ENCODE results near the gene TMEM192. TPM values are rescaled to one million over a fixed set of nuclear protein-coding genes. Genes with fewer than 3 reads are reported as not detected.
A peak's percentile ranks its signal among the peaks of the same experiment; 100 is the strongest.
"Not testable (repeated sequence)": the region's sequence is repeated elsewhere in the genome, so short reads cannot be mapped to it uniquely, and the experiment has no call there.

Gene TMEM192
- total RNA-seq, result 15.8 TPM
- long read RNA-seq, full-length matches to known transcripts, result 15 of 20 reads
- long read RNA-seq, partial matches to known transcripts, result 4 of 20 reads
- long read RNA-seq, other reads (novel, unspliced or antisense), result 1 of 20 reads

DNA sequence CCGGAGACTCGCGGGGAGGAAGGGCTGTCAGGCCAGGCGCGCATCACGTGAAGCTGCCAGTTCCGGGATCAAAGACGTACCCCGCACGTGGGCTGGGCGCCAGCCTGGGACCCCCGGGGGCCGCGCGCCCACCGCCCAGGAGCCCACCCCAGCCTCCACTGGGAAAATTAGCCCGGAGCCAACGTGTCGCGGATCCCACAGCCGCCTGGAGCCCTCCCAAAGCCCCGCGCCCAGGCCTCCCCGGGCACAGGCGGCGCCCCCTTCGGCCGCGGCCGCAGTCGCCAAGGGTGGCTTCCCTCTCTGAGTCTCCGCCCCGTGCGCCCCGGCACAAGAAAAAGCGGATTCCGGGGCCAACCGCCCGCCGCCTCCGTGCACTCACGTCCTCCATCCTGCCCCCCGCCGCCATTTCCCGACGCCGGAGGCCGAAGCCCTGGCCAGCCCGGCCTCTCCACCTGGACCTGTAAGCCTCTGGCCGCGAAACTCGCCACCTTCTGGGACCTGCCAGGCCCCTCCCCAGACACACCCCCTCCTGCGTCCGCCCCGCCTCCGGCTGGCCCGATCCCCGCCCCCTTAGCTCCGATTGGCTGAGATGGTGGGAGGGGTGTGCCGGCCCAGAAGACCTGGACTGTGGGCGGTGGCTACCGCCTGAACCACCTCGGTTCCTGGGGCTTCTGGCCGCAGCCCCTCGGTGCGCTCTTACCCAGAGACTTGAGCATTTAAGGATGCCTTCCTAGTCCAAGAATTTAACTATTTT, at the start of gene TMEM192:
TMEM192 (minus strand) TSS at position 493 of the 754 bp plus-strand sequence; CDS start at position 406, 87 bp downstream.
- intact Hi-C loops (cut with DNase I), result no loop called here
- DNase-seq (peak; percentile 95), ATAC-seq (ENCODE audit: poor library complexity) (peak; percentile 100)

GRCh38 chr4:165158762-165159161, 46.1 kb upstream of the TMEM192 start:
- intact Hi-C loops (cut with DNase I), result no loop called here
- DNase-seq, result no peak

DNA sequence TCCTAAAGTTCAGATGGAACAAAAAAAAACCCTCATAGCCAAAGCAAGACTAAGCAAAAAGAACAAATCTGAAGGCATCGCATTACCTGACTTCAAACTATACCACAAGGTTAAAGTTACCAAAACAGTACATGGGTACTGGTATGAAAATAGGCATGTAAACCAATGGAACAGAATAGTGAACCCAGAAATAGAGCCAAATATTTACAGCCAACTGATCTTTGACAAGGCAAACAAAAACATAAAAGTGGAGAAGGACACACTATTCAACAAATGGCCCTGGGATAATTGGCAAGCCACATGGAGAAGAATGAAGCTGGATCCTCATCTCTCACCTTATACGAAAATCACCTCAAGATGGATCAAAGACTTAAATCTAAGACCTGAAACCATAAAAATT, 44.2 kb upstream of the TMEM192 start:
- no peak for DNase-seq
- intact Hi-C loops (cut with DNase I), result no loop called here
- no peak for ATAC-seq (ENCODE audit: poor library complexity)

More at GRCh38 chr4:165158762-165159161, 46.1 kb upstream of the TMEM192 start:
- no peak for ATAC-seq (ENCODE audit: poor library complexity)

- ATAC-seq (ENCODE audit: poor library complexity), result no peak
- intact Hi-C loops (cut with DNase I), result no loop called here
- no peak for DNase-seq
Measured at GRCh38 chr4:165154482-165154881, 41.8 kb upstream of the TMEM192 start.

DNA sequence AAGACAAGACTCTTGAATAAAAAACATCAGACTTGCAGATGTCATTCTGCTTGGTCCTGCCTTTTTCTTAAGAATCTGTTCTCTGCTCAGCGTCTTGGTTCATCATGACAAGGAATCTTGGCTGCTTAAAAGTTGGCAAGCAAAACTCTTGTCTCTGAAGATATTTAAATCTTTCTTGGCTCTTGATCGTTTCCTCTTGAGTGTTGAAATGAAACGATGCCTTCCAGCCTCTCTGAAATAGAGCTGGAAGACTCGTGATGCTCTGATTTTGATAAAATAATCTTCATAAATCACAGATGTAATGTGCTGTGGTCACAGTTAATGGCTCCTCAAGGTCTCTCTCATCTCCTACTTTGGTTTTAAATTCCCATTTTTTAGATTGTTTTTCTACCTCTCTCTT, 39.9 kb upstream of the TMEM192 start:
- intact Hi-C loops (cut with DNase I), result no loop called here
- ATAC-seq (ENCODE audit: poor library complexity) (no peak), DNase-seq (no peak)

DNA sequence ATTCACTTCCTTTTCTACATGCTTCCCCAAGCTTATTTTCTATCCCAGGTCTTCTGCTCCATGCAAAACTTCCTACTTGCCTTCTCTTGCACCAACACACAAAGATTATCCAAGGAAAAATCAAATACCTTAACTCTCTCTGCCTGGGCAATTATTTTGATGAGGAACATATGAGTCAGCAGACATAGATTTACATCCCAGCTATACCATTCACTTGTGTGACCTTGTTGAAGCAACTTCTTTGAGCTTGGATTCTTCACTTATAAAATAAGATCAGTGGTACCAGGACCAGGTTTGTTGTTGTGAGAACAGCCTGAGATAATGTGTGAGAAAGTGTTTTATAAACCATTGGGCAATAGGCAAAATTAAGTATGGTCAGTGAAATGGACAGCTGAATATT, 39.1 kb upstream of the TMEM192 start:
- no peak for ATAC-seq (ENCODE audit: poor library complexity)
- DNase-seq, result no peak
- intact Hi-C loops (cut with DNase I), result no loop called here

- intact Hi-C loops (cut with DNase I), result no loop called here
- no peak for ATAC-seq (ENCODE audit: poor library complexity)
- DNase-seq, result no peak
Measured at GRCh38 chr4:165150545-165150944, 37.9 kb upstream of the TMEM192 start.

DNA sequence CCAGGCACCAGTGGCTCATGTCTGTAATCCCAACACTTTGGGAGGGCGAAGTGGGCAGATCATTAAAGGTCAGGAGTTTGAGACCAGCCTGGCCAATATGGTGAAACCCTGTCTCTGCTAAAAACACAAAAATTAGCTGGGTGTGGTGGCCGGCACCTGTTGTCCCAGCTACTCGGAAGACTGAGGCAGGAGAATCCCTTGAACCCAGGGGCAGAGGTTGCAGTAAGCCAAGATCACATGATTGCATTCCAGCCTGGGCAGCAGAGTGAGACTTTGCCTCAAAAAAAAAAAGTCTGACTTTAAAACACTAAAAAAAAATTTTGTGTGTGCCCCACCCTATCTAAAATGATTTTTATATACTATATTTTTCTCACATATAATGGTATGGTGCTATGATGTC, 26.2 kb upstream of the TMEM192 start:
- ATAC-seq (ENCODE audit: poor library complexity), result no peak
- intact Hi-C loops (cut with DNase I), result no loop called here
- DNase-seq, result no peak

DNA sequence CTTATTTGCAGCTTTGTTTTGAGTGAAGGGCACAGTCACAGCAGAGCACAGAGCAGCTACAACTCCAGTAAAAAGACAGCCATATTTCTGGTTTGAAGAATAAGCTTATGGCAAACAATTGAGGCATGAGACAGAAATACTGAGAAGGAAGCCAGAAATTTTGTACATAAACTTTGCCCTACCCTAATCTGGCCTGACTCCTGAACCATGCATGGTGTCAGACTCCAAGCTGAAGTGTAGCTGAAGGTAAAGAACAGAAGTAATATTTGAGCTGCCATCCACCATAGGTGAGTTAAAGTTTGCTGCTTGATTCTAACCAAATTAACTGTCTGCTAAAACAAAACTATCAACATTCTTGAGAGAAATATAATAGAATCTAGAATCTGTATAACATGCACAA, 24.5 kb upstream of the TMEM192 start:
- intact Hi-C loops (cut with DNase I), result no loop called here
- DNase-seq (no peak), ATAC-seq (ENCODE audit: poor library complexity) (no peak)

DNA sequence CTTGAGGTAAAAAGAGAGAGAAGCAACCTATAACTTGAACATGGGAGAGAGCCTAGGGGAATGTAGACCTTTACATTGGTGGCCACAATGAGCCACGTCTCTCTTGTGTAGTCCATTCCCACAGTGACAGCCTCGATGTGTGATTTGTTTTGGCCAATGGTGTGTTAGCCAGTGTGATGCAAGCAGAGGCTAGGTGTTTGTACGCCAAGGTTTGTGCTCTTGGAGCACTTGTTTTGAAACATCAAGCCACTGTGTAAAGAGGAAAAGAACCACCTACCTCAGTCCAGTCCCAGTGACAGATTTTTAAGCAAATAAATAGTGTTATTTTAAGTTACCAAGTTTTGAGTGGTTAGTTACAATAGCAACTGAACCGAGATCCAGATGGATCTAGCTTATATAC, 23.9 kb upstream of the TMEM192 start:
- ATAC-seq (ENCODE audit: poor library complexity), result no peak
- intact Hi-C loops (cut with DNase I), result no loop called here
- no peak for DNase-seq

DNA sequence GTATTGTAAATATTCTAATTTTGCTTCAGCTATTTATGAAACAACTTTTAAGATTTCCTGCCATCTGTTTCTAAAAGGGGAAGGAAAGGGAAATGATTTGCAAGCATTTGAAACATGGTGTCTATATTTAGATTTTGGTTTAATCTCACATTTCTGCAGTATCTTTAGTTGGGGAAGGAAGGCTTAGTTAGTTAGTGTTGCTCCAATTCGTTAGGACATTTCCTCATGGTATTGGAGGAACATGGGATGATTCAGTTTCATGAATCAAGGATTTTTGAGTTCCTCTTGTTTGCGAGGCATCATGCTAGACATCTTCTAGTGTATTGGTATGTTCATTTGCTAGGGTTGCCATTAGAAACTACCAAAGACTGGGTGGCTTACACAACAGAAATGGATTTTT, 20.5 kb upstream of the TMEM192 start:
- no peak for DNase-seq
- intact Hi-C loops (cut with DNase I), result loop anchor here (5.0 kb wide), 2 partner anchors 214 to 329 kb away; no protein-coding TSS in a partner anchor
- ATAC-seq (ENCODE audit: poor library complexity), result no peak

DNA sequence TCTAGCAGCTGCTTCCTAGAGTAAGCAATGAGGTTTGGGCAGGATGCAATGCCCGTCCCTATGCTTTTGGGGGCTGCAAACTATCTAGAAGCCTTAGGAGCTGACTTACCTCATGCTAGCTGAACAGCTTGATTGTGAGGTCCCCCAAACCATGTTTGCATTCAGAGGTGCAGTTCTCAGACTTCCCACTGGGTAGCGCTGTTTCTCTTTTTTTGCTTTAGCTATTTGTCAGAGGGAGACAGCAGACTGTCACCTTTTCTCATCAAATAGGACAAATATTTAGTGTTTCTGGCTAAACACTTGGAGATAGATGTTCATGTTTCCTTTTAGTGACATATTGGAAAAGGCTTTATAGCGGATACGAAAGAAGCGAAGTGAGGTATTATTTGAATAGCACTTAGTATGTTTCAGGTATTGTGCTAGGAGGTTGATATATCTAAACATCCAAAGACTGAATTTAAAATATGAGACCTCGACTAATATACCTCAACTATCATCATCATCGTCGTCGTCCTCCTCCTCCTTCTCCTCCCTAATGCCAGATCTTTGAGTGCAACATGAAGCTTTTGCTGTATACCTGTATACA, 18.7 kb upstream of the TMEM192 start:
- intact Hi-C loops (cut with DNase I), result loop anchor here (5.0 kb wide), 2 partner anchors 216 to 331 kb away; no protein-coding TSS in a partner anchor
- DNase-seq, result no peak
- ATAC-seq (ENCODE audit: poor library complexity), result peak; percentile 85

- ATAC-seq (ENCODE audit: poor library complexity), result no peak
- DNase-seq, result no peak
- intact Hi-C loops (cut with DNase I), result loop anchor here (5.0 kb wide), 2 partner anchors 217 to 332 kb away; no protein-coding TSS in a partner anchor
Measured at GRCh38 chr4:165129924-165130323, 17.3 kb upstream of the TMEM192 start.

DNA sequence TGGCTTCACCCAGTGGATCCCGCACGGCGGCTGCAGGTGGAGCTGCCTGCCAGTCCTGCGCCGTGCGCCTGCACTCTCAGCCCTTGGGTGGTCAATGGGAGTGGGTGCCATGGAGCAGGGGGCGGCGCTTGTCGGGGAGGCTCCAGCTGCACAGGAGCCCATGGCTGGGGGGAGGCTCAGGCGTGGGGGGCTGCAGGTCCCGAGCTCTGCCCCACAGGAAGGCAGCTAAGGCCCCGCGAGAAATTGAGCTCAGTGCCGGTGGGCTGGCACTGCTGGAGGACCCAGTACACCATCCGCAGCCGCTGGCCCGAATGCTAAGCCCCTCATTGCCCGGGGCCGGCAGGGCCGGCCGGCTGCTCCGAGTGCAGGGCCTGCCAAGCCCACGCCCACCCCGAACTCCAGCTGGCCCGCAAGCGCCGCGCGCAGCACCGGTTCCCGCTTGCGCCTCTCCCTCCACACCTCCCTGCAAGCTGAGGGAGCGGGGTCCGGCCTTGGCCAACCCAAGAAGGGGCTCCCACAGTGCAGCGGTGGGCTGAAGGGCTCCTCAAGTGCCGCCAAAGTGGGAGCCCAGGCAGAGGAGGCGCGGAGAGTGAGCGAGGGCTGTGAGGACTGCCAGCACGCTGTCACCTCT, 13.3 kb upstream of the TMEM192 start:
- ATAC-seq (ENCODE audit: poor library complexity); DNase-seq; intact Hi-C loops (cut with DNase I): not testable (repeated sequence)

DNA sequence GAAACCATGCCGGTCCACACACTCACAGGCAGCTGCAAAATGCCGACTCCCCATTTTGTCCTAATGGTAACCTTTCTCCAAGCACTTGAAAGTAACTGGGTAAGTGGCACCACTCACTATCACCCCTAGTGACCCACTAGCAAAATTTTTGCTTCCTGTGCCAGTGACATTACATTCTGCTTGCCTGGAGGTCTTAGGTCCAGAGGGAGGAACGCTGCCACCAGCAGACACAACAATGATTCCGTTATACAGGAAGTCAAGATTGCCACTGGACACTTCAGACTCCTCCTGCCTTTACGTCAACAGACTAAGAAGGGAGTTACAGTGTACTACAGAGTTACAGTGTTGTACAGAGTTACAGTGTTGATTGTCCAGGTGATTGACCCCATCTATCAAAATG, 11.8 kb upstream of the TMEM192 start:
- intact Hi-C loops (cut with DNase I), result no loop called here
- ATAC-seq (ENCODE audit: poor library complexity), result no peak

GRCh38 chr4:165118256-165118909, 5.7 kb upstream of the TMEM192 start:
- DNase-seq (no peak), ATAC-seq (ENCODE audit: poor library complexity) (no peak)
- intact Hi-C loops (cut with DNase I), result no loop called here

More for the DNA sequence above, 11.8 kb upstream of the TMEM192 start:
- no peak for DNase-seq

GRCh38 chr4:165115301-165115700, 2.6 kb upstream of the TMEM192 start:
- ATAC-seq (ENCODE audit: poor library complexity) (no peak), DNase-seq (no peak)
- intact Hi-C loops (cut with DNase I), result no loop called here

DNA sequence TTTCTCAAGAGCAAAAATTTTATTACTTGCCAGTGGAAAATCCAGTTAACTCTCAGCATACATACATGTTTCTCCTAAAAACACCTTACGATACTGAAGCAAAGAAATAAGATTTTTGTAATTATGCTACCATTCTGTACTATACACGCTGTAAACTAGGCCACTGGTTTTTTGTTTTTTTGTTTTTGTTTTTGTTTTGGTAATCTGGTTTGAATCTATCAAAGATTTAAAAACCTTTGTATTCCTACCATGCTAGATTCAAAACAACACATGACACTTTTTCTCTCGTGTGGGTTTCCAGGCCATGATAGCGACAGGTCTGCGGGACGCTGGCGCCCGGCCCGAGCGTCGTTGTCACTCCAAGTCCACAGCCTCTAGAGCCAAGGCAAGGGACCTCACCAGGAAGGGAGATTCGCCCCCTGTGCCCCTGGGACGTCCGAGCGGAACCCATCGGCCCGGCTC, 723 bp downstream of the TMEM192 start:
- intact Hi-C loops (cut with DNase I), result no loop called here
- ATAC-seq (ENCODE audit: poor library complexity), result no peak
- no peak for DNase-seq

DNA sequence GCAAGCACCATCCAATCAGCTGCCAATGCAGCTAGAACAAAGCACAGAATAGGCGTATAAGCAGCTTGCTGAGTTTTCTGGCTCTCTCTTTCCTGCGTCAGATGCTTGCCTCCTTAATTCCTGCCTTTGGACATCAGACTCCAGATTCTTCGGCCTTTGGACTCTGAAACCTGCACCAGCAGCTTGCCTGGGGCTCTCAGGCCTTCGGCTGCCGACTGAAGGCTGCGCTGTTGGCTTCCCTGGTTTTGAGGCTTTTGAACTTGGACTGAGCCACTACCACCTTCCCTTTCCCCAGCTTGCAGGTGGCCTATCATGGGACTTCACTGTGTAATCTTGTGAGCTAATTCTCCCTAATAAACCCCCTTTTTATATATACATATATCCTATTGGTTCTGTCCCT, 6.1 kb downstream of the TMEM192 start:
- ATAC-seq (ENCODE audit: poor library complexity), result no peak
- no peak for DNase-seq
- intact Hi-C loops (cut with DNase I), result no loop called here

Measured in Right ventricle myocardium superior (tissue), 1 donor.